ENCODE measurements around the gene IL20RB.

- TF ChIP-seq FOXM1 (IDR thresholded peaks at IDR 0.05; ENCODE audit: borderline replicate concordance) (no peak), FOXK2 (IDR thresholded peaks at IDR 0.05) (no peak), PKNOX1 (IDR thresholded peaks at IDR 0.05) (no peak), TARDBP (IDR thresholded peaks at IDR 0.05) (no peak), ELF4 (IDR thresholded peaks at IDR 0.05) (no peak), FOXA1 (IDR thresholded peaks at IDR 0.05) (no peak), ZNF384 (IDR thresholded peaks at IDR 0.05) (no peak), BHLHE40 (IDR thresholded peaks at IDR 0.05; ENCODE audit: borderline replicate concordance) (no peak), SP1 (IDR thresholded peaks at IDR 0.05) (no peak), L3MBTL2 (conservative IDR thresholded peaks at IDR 0.05) (no peak), NFRKB (IDR thresholded peaks at IDR 0.05) (no peak), ARNT (IDR thresholded peaks at IDR 0.05) (no peak)
These were observed 53.4 kb downstream of the IL20RB start for GRCh38 chr3:137011153-137011552.
